COR-L47 (cell line): ENCODE data around the gene IQUB.
A peak's percentile ranks its signal among the peaks of the same experiment; 100 is the strongest.
"Not testable (repeated sequence)": the region's sequence is repeated elsewhere in the genome, so short reads cannot be mapped to it uniquely, and the experiment has no call there.

ENCODE experiments used
- DNase-seq: peaks from one replicate; lab custom pipeline; 2025; lab: John Stamatoyannopoulos, UW

IQUB gene

GRCh38 chr7:123485721-123486120 is 48.7 kb downstream of the IQUB start:
- DNase-seq = no peak

GRCh38 chr7:123485187-123485586 is 49.2 kb downstream of the IQUB start:
- DNase-seq = no peak

- DNase-seq = no peak
Measured at GRCh38 chr7:123484199-123484598, 50.2 kb downstream of the IQUB start.

- no peak for DNase-seq
Measured at GRCh38 chr7:123480107-123480506, 54.3 kb downstream of the IQUB start.

- not testable (repeated sequence) for DNase-seq
Measured at GRCh38 chr7:123478056-123478455, 56.3 kb downstream of the IQUB start.

GRCh38 chr7:123472750-123473445 is 61.5 kb downstream of the IQUB start:
- no peak for DNase-seq

GRCh38 chr7:123472327-123472726 is 62.1 kb downstream of the IQUB start:
- DNase-seq = no peak

- DNase-seq = no peak
Measured at GRCh38 chr7:123468303-123468702, 66.1 kb downstream of the IQUB start.

GRCh38 chr7:123463890-123464289 is 70.5 kb downstream of the IQUB start:
- no peak for DNase-seq

- no peak for DNase-seq
Measured at GRCh38 chr7:123460616-123461015, 73.8 kb downstream of the IQUB start.

GRCh38 chr7:123455965-123456470 is 78.4 kb downstream of the IQUB start:
- no peak for DNase-seq

GRCh38 chr7:123440101-123440548 is 94.3 kb downstream of the IQUB start:
- DNase-seq = no peak

GRCh38 chr7:123439191-123439590 is 95.2 kb downstream of the IQUB start:
- no peak for DNase-seq

GRCh38 chr7:123437447-123437995 is 96.9 kb downstream of the IQUB start:
- no peak for DNase-seq

GRCh38 chr7:123435080-123435700 is 99.2 kb downstream of the IQUB start:
- no peak for DNase-seq

GRCh38 chr7:123433665-123434064 is 100.7 kb downstream of the IQUB start:
- DNase-seq = peak; percentile 93

- no peak for DNase-seq
Measured at GRCh38 chr7:123432601-123433000, 101.8 kb downstream of the IQUB start.

- no peak for DNase-seq
Measured at GRCh38 chr7:123431075-123431614, 103.2 kb downstream of the IQUB start.

- DNase-seq = no peak
Measured at GRCh38 chr7:123425246-123425645, 109.1 kb downstream of the IQUB start.

- no peak for DNase-seq
Measured at GRCh38 chr7:123424463-123424862, 109.9 kb downstream of the IQUB start.

GRCh38 chr7:123423622-123424021 is 110.8 kb downstream of the IQUB start:
- DNase-seq = no peak

GRCh38 chr7:123417580-123417979 is 116.8 kb downstream of the IQUB start:
- DNase-seq = no peak

- no peak for DNase-seq
Measured at GRCh38 chr7:123415625-123416024, 118.8 kb downstream of the IQUB start.
